NCI-H2227 (cell line): ENCODE measurements around the gene ACIN1.

Experiments used
- DNase-seq: peaks from one replicate; lab custom pipeline; 2025; ENCODE audit not compliant: unreplicated experiment; lab: John Stamatoyannopoulos, UW

ACIN1 gene

DNA sequence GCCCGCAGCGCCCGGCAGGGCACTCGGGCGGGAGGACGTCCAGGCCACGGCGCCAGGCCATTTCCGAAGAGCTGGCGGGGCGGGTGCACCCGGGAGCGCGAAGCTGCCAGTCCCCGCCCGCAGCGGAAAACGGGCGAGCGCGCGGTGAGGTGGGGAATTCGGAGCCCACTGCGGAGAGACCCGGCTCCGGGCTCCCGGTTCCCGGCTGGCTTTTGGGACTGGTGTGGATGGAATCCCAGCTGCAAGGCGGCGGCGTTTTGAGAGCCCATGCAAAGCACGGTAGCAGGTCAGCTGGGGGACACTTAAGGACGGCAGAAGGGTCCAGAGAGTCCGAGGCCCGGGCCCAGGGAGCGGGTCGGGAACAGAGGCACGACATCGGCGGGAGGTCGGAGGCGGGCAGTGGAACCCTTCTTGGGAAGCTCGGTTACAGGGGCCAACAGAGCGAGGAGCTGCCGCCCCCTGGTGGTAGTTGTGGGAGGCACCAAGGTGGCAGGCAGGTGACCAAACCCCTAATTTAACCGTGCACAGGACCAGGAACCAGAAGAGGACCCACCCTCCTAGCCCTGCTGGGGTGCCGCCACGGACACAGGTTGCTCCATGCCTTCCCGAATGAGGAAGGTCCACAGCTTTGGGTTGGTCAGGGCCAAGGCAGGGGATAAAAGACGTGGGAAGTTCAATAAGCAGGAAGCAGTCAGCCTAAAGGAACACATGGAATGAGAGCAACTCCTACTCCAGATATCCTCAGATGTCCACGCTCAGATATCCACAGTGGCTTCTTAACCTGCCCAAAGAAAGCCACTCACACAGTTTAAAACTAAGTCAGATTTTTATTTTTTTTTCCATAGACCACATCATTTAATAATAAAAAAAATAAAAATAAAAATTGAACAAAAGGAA lies 36.9 kb downstream of the ACIN1 start:
- no peak for DNase-seq

DNA sequence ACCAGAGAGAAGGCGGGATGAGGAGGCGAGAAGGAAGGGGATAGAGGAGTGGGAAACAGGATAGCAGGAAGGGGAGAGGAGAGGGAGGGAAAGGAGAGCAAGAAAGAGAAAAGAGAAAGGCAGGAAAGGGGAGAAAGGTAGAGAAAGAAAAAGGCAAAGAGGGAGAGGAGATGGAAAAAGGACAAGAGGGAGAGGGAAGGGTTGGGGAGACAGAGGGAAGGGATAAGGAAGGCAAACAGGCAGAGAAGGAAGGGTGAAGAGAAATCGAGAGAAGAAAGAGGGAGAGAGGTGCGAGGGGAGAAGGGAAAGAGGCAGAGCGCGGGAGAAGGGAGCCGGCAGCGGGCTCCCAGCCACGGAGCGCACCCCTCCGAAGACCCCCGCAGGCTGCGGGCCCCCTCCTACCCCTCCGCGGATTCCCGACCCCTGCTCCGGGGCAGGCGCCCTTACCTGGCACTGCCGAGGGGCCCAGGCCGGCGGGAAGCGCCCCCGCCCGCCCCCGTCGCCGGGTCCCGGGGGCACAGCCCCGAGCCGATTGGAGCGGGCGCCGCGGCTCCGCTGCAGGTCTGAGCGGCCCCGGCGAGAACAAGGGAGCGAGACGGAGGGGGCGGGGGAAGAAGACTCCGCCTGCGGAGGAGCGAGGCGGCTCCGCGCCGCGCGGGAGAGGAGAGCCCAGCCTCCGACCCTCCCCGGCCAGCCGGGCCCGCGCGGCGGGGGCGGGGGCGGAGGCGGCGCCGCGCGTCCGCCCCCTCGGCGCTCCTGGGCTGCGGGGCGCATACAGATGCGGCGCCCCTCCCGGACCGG lies 37.8 kb downstream of the ACIN1 start, which contains the start of gene CDH24:
TSS of gene CDH24 (minus strand) at position 565 of the 801 bp plus-strand sequence. CDS start 1,787 bp downstream, outside the sequence.
- DNase-seq, result no peak

DNA sequence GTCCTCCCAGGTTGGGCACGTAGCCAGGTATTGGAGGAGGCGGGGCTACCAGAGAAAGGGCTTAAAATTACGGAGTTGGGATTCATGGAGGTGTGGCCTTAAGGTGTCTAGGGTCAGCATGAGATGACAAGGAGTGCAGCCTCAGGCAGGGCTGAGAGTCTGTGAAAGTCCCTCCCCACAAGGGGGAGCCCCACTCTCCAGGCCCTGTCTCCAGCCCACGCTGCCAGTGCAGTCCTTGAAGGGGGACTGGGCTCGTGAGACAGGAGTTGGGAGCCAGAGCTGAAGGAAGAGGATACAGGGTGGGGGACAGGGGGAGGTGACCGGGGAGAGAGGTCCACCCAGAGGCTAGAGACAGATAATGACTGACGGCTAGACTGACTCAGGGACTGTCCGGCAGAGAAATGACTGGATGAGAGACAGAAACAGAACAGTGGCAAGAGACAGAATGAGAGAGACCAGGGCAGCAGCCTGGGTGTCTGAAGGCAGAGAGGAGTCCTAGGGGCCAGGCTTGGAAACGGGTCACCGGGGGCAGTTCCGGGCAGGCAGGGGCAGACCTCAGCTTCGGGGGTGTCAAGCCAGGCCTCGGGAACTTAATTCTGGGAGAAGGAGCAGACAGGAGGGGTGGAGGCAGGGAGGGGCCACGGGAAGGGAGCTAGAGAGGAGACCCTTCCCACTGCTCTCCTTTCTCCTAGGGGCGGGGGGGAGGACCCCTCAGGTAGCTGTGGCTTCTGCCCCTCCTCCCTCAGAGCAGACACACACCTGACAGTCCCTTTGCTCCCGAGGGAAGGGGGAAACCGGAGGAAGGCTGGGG lies 38.6 kb downstream of the ACIN1 start:
- no peak for DNase-seq

DNA sequence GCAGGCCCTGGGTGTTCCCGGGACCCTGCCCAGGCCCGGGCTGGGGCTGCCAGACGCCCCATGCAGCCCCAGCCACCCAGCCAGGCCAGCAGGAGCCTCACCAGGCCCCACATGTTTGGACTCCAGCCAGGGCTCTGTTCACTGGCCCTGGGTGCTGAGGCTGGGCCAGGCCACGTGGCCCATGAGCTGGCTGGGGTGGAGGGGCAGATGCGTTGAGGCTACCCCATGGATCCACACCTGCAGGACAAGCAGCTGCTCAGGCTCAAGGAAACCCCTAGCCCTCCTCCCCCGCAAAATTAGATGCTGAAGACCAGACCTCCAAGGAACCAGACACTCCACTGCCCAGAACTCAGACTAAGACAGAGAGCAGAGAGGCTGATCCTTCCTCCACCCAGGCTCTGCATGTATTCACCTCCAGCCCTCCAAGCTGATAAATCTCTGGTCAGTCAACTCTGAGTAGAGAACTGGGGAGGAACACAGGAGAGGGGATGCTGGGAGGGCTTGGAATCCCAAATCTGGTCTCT lies 39.3 kb downstream of the ACIN1 start:
- no peak for DNase-seq

DNA sequence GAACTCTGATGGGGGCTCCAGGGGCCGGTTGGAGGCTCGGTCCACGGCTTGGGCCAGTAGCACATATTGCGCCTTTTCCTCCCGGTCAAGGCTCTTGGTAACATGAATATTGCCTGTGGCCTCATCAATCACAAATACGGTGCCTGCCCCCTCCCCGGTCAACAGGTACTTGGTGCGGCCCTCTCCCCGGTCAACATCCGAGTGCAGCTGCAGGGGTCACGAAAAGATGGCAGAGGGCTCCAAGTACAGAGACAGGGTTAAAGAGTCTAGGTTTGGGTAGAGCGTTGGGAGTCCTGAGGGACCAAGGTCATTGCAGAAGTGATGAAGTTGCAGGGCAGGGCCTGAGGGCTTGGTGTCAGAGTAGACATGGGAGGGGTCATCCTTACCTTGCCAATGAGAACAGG lies 39.8 kb downstream of the ACIN1 start:
- no peak for DNase-seq

DNA sequence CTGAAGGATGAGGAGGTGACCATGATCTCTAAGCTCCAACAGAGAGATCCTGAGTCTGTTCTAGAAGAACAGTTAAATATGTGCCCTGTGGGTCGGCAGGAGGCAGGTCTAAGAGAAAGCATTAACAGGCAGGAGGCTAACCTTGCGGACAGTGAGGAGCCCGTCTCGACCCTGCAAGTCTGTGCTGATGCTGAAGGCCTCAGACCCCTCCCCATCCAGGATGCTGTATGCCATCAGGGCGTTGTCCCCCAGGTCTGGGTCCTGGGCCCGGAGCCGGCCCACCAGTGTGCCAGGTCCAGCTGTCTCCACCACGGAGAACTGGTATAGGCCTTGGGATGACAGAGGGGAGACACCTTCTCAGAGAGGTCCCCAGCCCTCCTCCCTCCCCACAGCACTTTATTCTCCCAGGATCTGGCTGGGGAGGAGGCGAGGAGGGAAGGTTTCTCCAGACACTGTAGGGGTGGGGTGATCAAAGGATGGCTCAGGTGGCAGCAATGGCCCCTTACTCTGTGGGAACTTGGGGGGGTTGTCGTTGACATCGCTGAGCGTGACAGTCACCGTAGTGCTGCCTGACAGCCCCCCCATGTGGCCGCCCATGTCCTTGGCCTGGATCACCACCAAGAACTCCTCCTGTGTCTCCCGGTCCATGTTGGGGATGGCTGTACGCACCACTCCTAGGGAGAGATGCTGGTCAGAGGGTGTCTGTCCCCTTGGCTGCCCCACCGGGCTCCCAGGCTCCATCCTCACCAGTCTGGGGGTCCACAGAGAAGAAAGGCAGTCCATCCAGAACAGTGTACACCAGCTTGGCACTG lies 40.7 kb downstream of the ACIN1 start:
- no peak for DNase-seq

DNA sequence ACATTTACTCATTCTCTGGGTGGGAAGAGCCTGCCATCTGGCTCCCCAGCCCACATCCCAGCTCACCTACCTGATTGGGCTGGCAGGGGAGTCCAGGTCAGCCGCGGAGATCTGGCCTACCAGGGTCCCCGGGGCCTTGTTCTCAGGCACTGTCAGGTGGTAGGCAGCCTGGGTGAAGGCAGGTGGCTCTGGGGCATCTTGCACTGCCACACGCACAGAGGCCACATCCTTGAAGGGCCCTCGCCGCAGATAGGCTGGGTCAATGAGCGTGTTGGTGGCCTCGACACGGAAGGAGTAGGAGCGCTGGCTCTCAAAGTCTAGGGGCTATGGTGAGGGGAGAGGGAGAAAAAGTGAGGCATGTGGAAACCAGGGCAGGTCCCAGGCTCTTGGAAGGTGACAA lies 41.5 kb downstream of the ACIN1 start:
- no peak for DNase-seq

DNA sequence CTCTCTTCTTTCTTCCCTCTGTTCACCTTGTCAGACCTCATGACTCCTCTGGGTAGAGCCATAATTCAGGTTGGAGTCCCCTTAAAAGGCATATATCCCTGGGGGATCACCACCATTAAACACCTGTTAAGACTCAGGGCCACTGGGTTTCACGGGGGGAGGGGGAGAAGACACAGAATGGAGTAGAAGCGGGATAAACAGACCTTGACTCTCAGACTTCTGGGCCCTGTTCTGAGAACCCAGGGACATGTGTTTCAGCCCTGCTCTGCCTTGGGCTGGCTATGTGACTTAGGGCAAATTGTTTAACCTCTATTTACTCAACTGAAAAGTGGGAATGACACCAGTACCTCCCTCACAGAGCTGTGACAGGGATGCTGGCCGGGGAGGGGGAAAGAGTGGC lies 42.3 kb downstream of the ACIN1 start:
- no peak for DNase-seq

DNA sequence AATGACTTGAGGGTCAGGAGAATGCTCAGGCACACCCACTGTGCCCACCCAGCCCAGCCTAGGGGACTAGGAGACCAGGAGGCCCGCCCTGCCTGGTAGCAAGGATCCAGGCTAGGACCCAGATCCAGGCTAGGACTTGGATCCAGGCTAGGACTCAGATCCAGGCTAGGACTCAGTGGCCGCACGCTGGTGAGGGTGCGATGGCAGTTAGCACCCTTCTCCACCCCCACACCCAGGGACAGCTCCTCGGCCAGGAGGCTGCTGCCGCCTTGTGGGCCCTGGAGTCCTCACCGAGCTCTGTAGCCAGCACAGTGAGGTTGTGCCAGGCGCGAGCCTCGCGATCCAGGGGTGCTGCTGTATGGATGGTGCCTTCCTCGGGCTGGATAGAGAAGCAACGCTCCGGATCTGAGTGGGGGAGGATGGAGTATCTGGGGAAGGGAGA lies 42.7 kb downstream of the ACIN1 start:
- DNase-seq, result no peak

DNA sequence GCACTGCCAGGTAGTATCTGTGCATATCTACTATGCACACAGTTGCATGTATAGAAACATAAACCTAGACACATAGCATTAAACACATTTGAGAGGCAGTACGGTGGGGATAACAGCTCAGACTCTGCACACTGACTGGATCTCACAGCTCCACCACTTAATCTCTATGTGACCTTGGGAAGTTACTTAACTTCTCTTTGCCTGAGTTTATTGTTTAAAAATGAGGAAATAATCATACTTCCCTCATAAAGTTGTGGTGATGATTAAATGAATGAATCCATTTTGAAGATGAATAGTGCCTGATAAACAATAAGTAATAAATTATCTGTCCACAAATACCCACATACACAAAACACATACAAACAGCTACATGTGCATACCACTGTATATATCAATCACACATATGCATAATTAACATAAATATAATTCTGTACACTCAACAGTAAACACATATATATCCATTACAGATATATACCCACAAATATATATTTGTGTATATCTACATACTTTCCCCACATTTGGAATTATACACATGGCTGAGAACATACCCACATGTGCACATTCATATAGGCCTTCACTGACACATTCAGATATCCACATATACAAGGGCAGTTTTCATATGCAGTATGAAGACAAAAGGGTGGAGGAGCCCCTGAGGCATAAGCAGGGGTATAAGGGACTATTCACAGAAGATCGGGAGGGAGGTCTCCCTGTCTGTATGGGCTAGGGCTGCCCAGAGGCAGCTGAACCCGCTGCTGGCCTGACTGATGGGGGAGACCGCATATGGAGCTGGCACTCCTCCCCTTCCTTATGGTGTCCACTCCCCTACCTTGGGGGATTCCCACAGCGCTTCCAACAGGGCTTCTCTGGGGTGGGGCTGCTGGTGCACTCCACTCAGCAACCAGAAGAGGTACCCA lies 43.5 kb downstream of the ACIN1 start:
- DNase-seq, result no peak

DNA sequence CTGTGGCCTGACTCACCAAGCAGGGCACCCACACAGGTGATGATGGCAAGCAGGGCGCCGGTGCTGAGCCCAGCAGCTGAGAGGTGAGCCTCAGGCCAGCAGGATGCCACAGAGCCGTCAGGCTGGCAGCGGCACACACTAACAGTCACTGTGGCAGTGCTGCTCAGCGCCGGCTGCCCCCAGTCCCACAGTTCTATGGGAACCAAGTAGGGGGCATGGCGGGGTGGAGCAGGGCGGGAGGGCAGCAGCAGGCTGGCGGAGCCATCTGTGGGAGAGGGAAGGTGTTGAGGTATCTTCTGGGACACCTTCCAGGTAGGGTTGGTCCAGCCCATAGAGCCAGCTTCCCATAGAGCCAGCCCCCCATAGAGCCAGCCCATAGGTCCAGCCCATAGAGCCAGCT lies 45.9 kb downstream of the ACIN1 start:
- no peak for DNase-seq

DNA sequence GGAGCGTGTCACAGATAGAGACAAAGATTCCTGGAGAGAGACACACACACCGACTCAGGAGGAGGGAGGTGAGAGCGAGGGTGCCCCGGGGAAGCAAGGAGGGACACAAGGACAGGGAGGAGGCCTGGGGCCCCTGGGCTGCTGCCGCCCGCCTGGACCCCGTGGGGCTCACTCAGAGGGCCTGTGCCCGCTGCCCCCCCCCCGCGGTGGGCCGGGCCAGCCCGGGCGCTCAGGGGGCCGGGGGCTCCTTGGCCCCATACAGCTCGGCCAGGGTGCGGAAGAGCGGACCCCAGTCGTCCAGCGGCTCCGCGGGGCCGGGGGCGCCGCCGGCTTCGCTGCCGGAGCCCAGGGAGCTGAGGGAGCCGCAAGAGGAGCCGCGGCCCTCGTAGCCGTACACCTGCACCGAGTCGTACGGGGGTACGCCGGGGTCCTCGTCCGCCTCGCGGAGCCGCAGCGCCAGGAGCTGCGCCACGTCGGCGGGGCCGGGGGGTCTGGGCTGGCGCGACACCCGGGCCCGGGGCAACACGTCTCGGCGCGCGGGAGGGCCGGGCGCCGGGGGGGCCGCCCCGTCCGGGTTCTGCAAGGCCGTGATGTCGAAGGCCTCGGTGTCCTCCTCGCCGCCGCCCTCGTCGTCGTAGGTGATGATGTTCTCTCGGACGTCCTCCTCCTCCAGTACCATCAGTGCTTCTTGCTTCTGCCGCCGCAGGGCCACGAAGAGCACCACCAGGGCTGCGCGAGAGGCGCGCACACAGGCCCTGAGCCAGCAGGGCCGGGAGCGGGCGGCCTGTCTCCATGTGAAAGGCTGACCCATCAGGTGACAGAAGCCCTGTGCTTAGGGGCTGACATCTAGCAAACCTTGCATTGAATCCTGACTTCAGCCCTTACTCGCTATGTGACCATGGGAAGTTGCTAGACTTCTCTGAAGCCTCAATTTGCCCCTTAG lies 46.9 kb downstream of the ACIN1 start:
- no peak for DNase-seq

DNA sequence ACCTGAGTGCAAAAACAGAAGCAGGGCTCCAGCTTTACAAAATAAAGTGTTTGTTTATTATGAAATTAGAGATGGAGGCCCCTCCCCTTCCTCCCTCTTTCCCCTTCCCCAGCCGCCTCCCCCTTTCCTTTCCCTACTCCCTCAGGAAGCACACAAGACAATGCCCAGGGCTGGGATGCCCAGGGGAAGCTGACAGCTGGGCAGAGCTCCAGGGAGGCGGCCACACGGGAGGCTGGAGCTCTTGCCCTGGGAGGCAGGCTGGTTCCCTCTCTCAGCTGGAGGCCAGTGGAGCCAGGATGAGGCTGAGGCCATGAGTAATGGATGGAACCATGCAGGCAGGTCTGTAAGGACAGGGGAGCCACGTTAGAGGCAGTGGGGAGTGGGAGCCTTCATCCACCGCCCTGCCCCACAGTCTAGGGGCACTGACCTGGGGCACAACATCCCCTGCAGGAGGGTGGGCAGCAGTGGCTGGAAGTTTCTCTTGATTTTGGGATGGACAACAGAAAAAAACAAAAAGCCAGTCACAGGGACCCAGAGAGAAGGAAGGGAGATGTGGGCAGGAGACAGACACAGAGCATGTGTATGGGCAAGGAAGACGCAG lies 47.8 kb downstream of the ACIN1 start:
- no peak for DNase-seq

DNA sequence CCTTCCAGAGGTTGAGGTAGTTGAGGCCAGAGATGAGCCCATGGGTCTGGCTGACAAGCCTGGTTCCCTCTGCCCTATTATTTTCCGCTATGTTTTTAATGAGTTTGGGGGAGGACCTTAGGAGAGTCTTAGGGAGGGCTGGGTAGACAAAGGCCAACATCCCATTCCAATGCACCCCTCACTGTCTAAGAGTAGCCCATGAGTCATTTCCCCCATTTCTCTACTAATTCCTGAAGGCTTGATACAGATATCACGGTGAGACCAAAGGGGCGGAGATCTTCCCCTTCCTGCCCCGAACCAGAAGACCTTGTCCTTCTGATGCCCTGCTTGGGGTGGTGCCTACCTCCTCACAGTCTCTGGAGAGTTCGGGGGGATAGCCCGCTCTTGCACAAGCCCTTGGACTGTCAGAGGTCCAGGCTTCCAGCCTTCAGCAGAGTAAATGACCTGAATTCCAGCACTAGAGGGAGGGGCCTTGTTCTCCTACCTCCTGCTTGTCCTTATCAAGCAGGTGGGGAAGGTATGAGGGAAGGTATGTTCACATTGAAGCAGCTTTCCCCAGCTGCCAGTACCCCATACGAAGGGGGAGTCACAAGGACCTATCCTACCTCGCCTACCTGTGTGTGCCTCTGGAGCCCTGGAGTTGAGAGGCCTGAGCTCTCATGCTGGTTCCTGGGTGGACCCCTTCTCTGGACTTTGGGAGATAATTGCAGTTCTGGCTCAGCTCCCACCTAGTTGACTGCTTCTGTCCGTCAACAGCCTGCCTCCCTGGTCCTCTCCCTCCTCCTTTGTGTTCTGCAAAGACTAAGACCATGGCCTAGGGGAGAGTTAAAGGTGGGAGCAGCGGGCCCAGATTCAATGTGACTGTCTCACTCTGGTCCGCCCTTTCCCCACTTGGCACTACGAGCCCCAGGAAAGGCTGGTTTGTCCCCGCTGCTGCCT lies 49.2 kb downstream of the ACIN1 start:
- no peak for DNase-seq

DNA sequence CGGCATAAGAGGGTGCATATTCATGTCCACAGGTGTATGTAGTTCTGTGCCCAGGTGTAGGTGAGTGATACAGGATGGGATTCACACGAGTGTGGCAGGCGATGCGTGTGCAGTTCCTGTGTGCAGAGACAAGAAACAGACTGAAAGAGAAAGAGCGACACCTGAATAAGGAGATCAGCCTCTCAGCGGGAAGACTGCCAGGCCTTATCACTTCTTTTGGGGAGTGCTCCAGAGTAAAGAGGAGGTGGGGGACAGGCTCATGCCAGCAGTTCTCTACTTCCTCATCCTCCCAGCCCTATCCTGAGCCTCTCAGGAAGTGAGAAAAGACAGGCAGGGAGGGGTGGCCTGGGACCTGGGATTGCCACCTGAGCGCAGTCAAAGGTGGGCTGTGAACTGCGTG lies 50.1 kb downstream of the ACIN1 start:
- no peak for DNase-seq

DNA sequence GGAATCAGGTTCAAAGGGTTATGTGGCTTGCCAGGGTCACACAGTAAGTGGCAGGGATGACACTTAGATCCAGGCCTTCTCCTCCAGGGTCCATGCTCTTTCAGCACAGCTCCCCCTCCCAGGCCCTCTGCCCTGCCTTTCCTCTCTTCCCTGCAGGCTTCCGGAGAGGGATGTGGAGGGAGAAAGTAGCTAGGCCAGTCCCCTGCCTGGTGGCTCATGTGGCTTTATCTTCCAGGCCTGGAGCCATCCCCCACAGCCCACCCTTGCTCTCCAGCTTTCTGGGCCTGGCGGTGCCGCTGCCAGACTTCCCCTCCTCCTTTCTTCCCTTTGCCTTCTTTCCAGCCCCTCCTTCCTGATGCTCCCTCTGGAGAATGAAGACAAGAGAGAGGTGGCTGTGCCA lies 51.2 kb downstream of the ACIN1 start:
- DNase-seq, result no peak
